GM12878 (cell line): Measurements from ENCODE around the gene LYL1. TPM values are rescaled to one million over a fixed set of nuclear protein-coding genes. Genes with fewer than 3 reads are reported as not detected.

Source experiments
- ATAC-seq: fragments of 200-7000 bp; cut with Tn5 transposase; 3 replicates; pipeline ENCODE4 v1.9.1; 2020; ENCODE audit warnings: mild to moderate bottlenecking, moderate library complexity
- BruUV-seq: library from RNA; stranded (reverse); fragments of 400-500 nt; replicated peaks from 2 replicates; lab custom pipeline; 2021; lab: Mats Ljungman, UMichigan
- CTCF ChIA-PET: fragments of 300-600 bp; sonication (Branson Sonifier 250); formaldehyde crosslinking; extraction: SDS; loops from one replicate; lab custom pipeline; 2021; ENCODE audit warnings: inconsistent platforms; lab: Yijun Ruan, JAX
- POLR2A ChIA-PET: fragments of 350-600 bp; formaldehyde crosslinking; extraction: SDS; loops from one replicate; lab custom pipeline; 2021; ENCODE audit warnings: inconsistent platforms; lab: Charles Lee
- RAD21 ChIA-PET: fragments of 300-600 bp; sonication (Branson Sonifier 250); formaldehyde crosslinking; loops from one replicate; lab custom pipeline; 2023; ENCODE audit warnings: antibody characterized with exemption; ENCODE audit not compliant: unreplicated experiment; lab: Charles Lee
- SMC1A ChIA-PET: fragments of 300-600 bp; sonication (Branson Sonifier 250); formaldehyde crosslinking; loops from one replicate; lab custom pipeline; 2023; ENCODE audit not compliant: unreplicated experiment, uncharacterized antibody; lab: Charles Lee
- DNase-seq: peaks from one replicate; pipeline ENCODE4 v3.0.0-alpha.2; 2011; ENCODE audit warnings: low read depth, low spot score
- FAIRE-seq: peaks from 3 replicates; lab custom pipeline; 2011; peaks lifted over from hg19 to GRCh38; lab: Jason Lieb, UNC
- H2AFZ ChIP-seq: 2 replicates; pipeline ENCODE4 v1.6.0; 2011; ENCODE audit warnings: low read depth, low read length, control low read depth; ENCODE audit not compliant: control insufficient read depth
- H3K27ac ChIP-seq: 2 replicates; pipeline ENCODE4 v1.5.1; 2011; ENCODE audit warnings: control low read depth; ENCODE audit not compliant: control insufficient read depth, insufficient read depth
- H3K27me3 ChIP-seq, 2 experiments: replicated peaks in 1 of 2; 2 replicates each; pipeline versions ENCODE4 v1.6.0 to v1.6.1; 2011; ENCODE audit warnings: low read length in 1 of 2; ENCODE audit not compliant: control insufficient read depth in 2 of 2, insufficient read depth in 2 of 2
- H3K36me3 ChIP-seq, 2 experiments: 2 replicates each; pipeline ENCODE4 v1.5.1; 2011; ENCODE audit warnings: low read length in 1 of 2; ENCODE audit not compliant: control insufficient read depth in 2 of 2, insufficient read depth in 2 of 2
- H3K4me1 ChIP-seq: 2 replicates; pipeline ENCODE4 v1.6.1; 2011; ENCODE audit warnings: mild to moderate bottlenecking, low read length, moderate library complexity, mixed read lengths; ENCODE audit not compliant: control insufficient read depth, insufficient read depth
- H3K4me2 ChIP-seq: 2 replicates; pipeline ENCODE4 v1.6.0; 2011; ENCODE audit warnings: control low read depth; ENCODE audit not compliant: control insufficient read depth, insufficient read depth
- H3K4me3 ChIP-seq: fragments of 200-600 bp; sonication (generic); 2 replicates; pipeline ENCODE4 v1.5.1; 2016
- H3K79me2 ChIP-seq: 2 replicates; pipeline ENCODE4 v1.6.0; 2011; ENCODE audit warnings: low read length; ENCODE audit not compliant: control insufficient read depth, insufficient read depth
- H3K9ac ChIP-seq: 2 replicates; pipeline ENCODE4 v1.8.0; 2011; ENCODE audit warnings: low read length, control low read depth, mixed read lengths; ENCODE audit not compliant: control insufficient read depth, insufficient read depth
- H3K9me3 ChIP-seq: replicated peaks from 3 replicates; pipeline ENCODE4 v1.5.1; 2011; ENCODE audit warnings: mild to moderate bottlenecking, low read length; ENCODE audit not compliant: control insufficient read depth, insufficient read depth
- H4K20me1 ChIP-seq: 2 replicates; pipeline ENCODE4 v1.6.0; 2011; ENCODE audit not compliant: control insufficient read depth, insufficient read depth
- ATF7 ChIP-seq: fragments of 450-650 bp; IDR thresholded peaks from 2 replicates; pipeline ENCODE4 v1.6.1; 2016; ENCODE audit warnings: low read depth, mild to moderate bottlenecking
- E4F1 ChIP-seq: fragments of 450-650 bp; IDR thresholded peaks from 2 replicates; pipeline ENCODE4 v1.6.1; 2018; ENCODE audit warnings: borderline replicate concordance, mild to moderate bottlenecking; ENCODE audit not compliant: partially characterized antibody
- IKZF2 ChIP-seq, 2 experiments: fragments of 450-650 bp; IDR thresholded peaks; 2 replicates each; pipeline ENCODE4 v1.6.1; 2017; ENCODE audit warnings: mild to moderate bottlenecking in 2 of 2, moderate library complexity in 2 of 2
- KDM1A ChIP-seq: fragments of 200-600 bp; sonication (generic); IDR thresholded peaks from 2 replicates; pipeline ENCODE4 v1.6.1; 2016; ENCODE audit warnings: borderline replicate concordance
- KLF5 ChIP-seq: fragments of 450-650 bp; IDR thresholded peaks from 2 replicates; pipeline ENCODE4 v1.6.1; 2014; ENCODE audit warnings: mild to moderate bottlenecking; ENCODE audit not compliant: partially characterized antibody
- SP1 ChIP-seq: IDR thresholded peaks from one replicate; pipeline ENCODE4 v1.6.1; 2011; ENCODE audit warnings: low read depth, low read length
- ZBTB33 ChIP-seq: fragments of 450-650 bp; IDR thresholded peaks from 2 replicates; pipeline ENCODE4 v1.6.1; 2017; ENCODE audit warnings: mild to moderate bottlenecking
- ZNF592 ChIP-seq: fragments of 450-650 bp; IDR thresholded peaks from 2 replicates; pipeline ENCODE4 v1.6.1; 2017; ENCODE audit warnings: mild to moderate bottlenecking, moderate library complexity
- ZZZ3 ChIP-seq: IDR thresholded peaks from 2 replicates; pipeline ENCODE4 v1.6.1; 2011; ENCODE audit warnings: low read depth; ENCODE audit not compliant: control insufficient read depth, insufficient read length
- WGBS: methylation state at CpG from one replicate; pipeline ENCODE4 v1.1.6; 2016; ENCODE audit warnings: low lambda C conversion rate; ENCODE audit not compliant: insufficient replicate concordance, insufficient coverage; ENCODE audit errors: missing lambda C conversion rate; 5-methylcytosine and 5-hydroxymethylcytosine counted together
- in situ Hi-C: fragments of 300-500 bp; cut with MboI; formaldehyde crosslinking; loops from 9 replicates; pipeline ENCODE4 v1.14.3; 2018; ENCODE audit warnings: mixed read lengths
- intact Hi-C: fragments of 100-400 bp; cut with micrococcal nuclease; formaldehyde crosslinking; loops from one replicate; pipeline ENCODE4 v1.14.2; 2022; ENCODE audit not compliant: unreplicated experiment
- polyA plus RNA-seq, 11 experiments: library from polyadenylated mRNA; depleted of rRNA in 4 of 11; unstranded in 6 of 11; stranded (reverse) in 5 of 11; fragments of >200 nt; fragmentation: Nextera tagmentation in 4 of 11; fragmentation: Illumina TruSeq in 1 of 11; extraction: Ambion mirVana in 4 of 11; extraction: Trizol in 1 of 11; gene quantifications; 1 replicate in 1 of 11; 2 replicates in 10 of 11; pipeline versions ENCODE4 v1.2.1 to v1.2.3, GENCODE V29; 2011 to 2016; ENCODE audit warnings: inconsistent platforms in 2 of 11, missing spikeins in 2 of 11, low read depth in 1 of 11
- total RNA-seq, 4 experiments: library from RNA; depleted of rRNA in 3 of 4; stranded (reverse); fragments of >200 nt in 3 of 4; fragmentation: Illumina TruSeq in 1 of 4; extraction: Trizol in 1 of 4; gene quantifications; 2 replicates each; pipeline versions ENCODE4 v1.2.1 to v1.2.3, GENCODE V29; 2013 to 2021
- TF ChIP-seq, protein P1 (sequence below): fragments of 450-650 bp; IDR thresholded peaks from 2 replicates; pipeline ENCODE4 v1.6.1; 2014; ENCODE audit warnings: mild to moderate bottlenecking
- TF ChIP-seq, protein P2 (sequence below): IDR thresholded peaks from 2 replicates; pipeline ENCODE4 v1.6.1; 2012; ENCODE audit warnings: low read length, inconsistent platforms

LYL1 gene
- total and polyA plus RNA-seq, 10 of the 15 experiments (the other 5 are each of a cell fraction or from before 2014, with no cell fraction given) = 0.10 to 34.8 (median 4.4) TPM

- H3K27me3 ChIP-seq = no peaks in the 10 kb centered on the region
- H3K4me3 ChIP-seq = peak overlapping the region; percentile 98
- peak overlapping the region; percentile 79 for H3K9ac ChIP-seq
- BruUV-seq = no TSS peak
- H3K4me2 ChIP-seq = peak overlapping the region; percentile 97
- intact Hi-C loops = loop anchor here (5.0 kb wide), 1 partner anchor 146 kb away; no protein-coding TSS in a partner anchor
- no peak for ATAC-seq
- FAIRE-seq = no peak
- CTCF ChIA-PET = no interaction called here
- no peak for DNase-seq
- in situ Hi-C loops = no loop called here
- POLR2A ChIA-PET = no interaction called here
- H4K20me1 ChIP-seq = peaks cover 4% of the 10 kb centered on the region; the same call in 1 of the 2 replicates
- SMC1A ChIA-PET = no interaction called here
- peaks cover 3 to 8% of the 10 kb centered on the region in 2 experiments; a peak in 3 of 4 replicates for H3K36me3 ChIP-seq
- no peaks in the 10 kb centered on the region for H3K9me3 ChIP-seq
- H2AFZ ChIP-seq = no peak overlapping the region; the same call in 1 of the 2 replicates
- under 1% methylated on average over 16 of the region's 18 CpGs for WGBS
- peaks cover 42% of the 10 kb centered on the region for H3K79me2 ChIP-seq
- H3K27ac ChIP-seq = peak overlapping the region; percentile 71
- H3K4me1 ChIP-seq = peaks cover 26% of the 10 kb centered on the region
- RAD21 ChIA-PET = no interaction called here
- TF ChIP-seq ZZZ3 (no peak), ZBTB33 (no peak), KDM1A (no peak), SP1 (no peak), E4F1 (no peak), KLF5 (no peak), ATF7 (no peak), ZNF592 (no peak), IKZF2 (IDR thresholded peaks at IDR 0.05) (no peak)
- TF ChIP-seq, protein P1, sequence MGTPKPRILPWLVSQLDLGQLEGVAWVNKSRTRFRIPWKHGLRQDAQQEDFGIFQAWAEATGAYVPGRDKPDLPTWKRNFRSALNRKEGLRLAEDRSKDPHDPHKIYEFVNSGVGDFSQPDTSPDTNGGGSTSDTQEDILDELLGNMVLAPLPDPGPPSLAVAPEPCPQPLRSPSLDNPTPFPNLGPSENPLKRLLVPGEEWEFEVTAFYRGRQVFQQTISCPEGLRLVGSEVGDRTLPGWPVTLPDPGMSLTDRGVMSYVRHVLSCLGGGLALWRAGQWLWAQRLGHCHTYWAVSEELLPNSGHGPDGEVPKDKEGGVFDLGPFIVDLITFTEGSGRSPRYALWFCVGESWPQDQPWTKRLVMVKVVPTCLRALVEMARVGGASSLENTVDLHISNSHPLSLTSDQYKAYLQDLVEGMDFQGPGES = no peak
- TF ChIP-seq, protein P2, sequence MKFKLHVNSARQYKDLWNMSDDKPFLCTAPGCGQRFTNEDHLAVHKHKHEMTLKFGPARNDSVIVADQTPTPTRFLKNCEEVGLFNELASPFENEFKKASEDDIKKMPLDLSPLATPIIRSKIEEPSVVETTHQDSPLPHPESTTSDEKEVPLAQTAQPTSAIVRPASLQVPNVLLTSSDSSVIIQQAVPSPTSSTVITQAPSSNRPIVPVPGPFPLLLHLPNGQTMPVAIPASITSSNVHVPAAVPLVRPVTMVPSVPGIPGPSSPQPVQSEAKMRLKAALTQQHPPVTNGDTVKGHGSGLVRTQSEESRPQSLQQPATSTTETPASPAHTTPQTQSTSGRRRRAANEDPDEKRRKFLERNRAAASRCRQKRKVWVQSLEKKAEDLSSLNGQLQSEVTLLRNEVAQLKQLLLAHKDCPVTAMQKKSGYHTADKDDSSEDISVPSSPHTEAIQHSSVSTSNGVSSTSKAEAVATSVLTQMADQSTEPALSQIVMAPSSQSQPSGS = no peak
Observed at GRCh38 chr19:13115936-13116281, 13.3 kb upstream of the LYL1 start.
